HG03280 (cell line): ENCODE measurements around the gene MGLL.
A peak's percentile ranks its signal among the peaks of the same experiment; 100 is the strongest.
"Not testable (repeated sequence)": the region's sequence is repeated elsewhere in the genome, so short reads cannot be mapped to it uniquely, and the experiment has no call there.

ENCODE experiments used
- ATAC-seq: cut with Tn5 transposase; IDR thresholded peaks from one replicate; pipeline ENCODE4 v1.9.1; 2021; ENCODE audit warnings: mild to moderate bottlenecking, moderate library complexity; ENCODE audit not compliant: unreplicated experiment

MGLL gene

GRCh38 chr3:127712461-127712860, 109.9 kb downstream of the MGLL start:
- no peak for ATAC-seq

GRCh38 chr3:127711896-127712295, 110.4 kb downstream of the MGLL start:
- no peak for ATAC-seq

GRCh38 chr3:127711021-127711695, 111.2 kb downstream of the MGLL start:
- no peak for ATAC-seq

GRCh38 chr3:127710155-127710941, 112.0 kb downstream of the MGLL start:
- no peak for ATAC-seq

GRCh38 chr3:127709320-127710060, 112.8 kb downstream of the MGLL start:
- ATAC-seq, result no peak

GRCh38 chr3:127708837-127709236, 113.5 kb downstream of the MGLL start:
- no peak for ATAC-seq

GRCh38 chr3:127707851-127708411, 114.4 kb downstream of the MGLL start:
- no peak for ATAC-seq

GRCh38 chr3:127706785-127707351, 115.4 kb downstream of the MGLL start:
- no peak for ATAC-seq

- ATAC-seq, result no peak
Measured at GRCh38 chr3:127706312-127706711, 116.0 kb downstream of the MGLL start.

GRCh38 chr3:127704840-127705239, 117.5 kb downstream of the MGLL start:
- ATAC-seq, result not testable (repeated sequence)

- no peak for ATAC-seq
Measured at GRCh38 chr3:127702151-127702578, 120.2 kb downstream of the MGLL start.

- no peak for ATAC-seq
Measured at GRCh38 chr3:127701280-127701911, 120.9 kb downstream of the MGLL start.

GRCh38 chr3:127700406-127700805, 121.9 kb downstream of the MGLL start:
- no peak for ATAC-seq

- ATAC-seq, result no peak
Measured at GRCh38 chr3:127699416-127700300, 122.7 kb downstream of the MGLL start.

GRCh38 chr3:127698691-127699415, 123.5 kb downstream of the MGLL start:
- no peak for ATAC-seq

- no peak for ATAC-seq
Measured at GRCh38 chr3:127698286-127698685, 124.0 kb downstream of the MGLL start.

- peak; percentile 77 for ATAC-seq
Measured at GRCh38 chr3:127697551-127698240, 124.6 kb downstream of the MGLL start.
